ENCODE data around the gene NRXN3. TPM values are rescaled to one million over a fixed set of nuclear protein-coding genes. Genes with fewer than 3 reads are reported as not detected.

The NRXN3 gene
- total and polyA plus RNA-seq, 4 donors, result 0.07 to 1.2 (median 0.23) TPM

DNA sequence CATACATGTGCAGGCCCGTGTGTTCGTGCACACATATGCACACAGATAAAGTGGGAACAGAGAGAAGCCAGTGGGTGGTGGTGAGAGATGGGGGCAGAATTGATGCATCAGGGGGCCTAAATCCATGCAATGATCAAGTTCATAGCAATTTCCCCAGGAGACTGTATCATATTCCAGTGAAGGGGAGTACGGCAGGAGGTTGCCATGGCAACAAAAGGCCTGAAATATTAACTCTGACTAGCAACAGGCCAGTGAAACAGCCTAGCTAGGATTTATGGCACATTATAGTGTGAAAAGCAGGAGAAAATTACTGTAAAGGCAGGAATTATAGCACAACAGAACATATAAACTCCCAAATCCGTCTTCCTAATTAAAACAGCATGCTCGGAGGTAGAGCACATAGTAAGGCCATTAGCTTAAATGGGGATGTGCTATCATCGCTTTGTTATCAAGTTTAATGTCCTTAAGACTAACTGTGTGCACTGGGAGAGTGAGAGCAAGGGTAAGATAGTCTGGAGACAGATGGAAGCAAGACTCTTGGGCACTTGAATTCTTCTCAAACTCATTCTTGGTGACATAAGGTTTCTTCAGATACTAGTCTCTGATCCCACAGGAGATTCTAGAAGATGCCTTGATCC lies 1234.8 kb downstream of the NRXN3 start:
- no peaks in the 10 kb centered on the region for H3K4me1 ChIP-seq (ENCODE audit: control insufficient read depth in 4 of 4, insufficient read depth in 4 of 4, low read length in 3 of 4)
- TF ChIP-seq, protein P1, sequence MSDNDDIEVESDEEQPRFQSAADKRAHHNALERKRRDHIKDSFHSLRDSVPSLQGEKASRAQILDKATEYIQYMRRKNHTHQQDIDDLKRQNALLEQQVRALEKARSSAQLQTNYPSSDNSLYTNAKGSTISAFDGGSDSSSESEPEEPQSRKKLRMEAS (IDR thresholded peaks at IDR 0.05), result no peak
- TF ChIP-seq RAD21 (IDR thresholded peaks at IDR 0.05) (no peak), FOXA2 (IDR thresholded peaks at IDR 0.05) (no peak), FOXA1 (IDR thresholded peaks at IDR 0.05) (no peak), YY1 (IDR thresholded peaks at IDR 0.05) (no peak), RXRA (IDR thresholded peaks at IDR 0.05) (no peak), TAF1 (conservative IDR thresholded peaks at IDR 0.05) (no peak), SP1 (IDR thresholded peaks at IDR 0.05) (no peak), JUND (IDR thresholded peaks at IDR 0.05) (no peak)
- TF ChIP-seq, protein P2, sequence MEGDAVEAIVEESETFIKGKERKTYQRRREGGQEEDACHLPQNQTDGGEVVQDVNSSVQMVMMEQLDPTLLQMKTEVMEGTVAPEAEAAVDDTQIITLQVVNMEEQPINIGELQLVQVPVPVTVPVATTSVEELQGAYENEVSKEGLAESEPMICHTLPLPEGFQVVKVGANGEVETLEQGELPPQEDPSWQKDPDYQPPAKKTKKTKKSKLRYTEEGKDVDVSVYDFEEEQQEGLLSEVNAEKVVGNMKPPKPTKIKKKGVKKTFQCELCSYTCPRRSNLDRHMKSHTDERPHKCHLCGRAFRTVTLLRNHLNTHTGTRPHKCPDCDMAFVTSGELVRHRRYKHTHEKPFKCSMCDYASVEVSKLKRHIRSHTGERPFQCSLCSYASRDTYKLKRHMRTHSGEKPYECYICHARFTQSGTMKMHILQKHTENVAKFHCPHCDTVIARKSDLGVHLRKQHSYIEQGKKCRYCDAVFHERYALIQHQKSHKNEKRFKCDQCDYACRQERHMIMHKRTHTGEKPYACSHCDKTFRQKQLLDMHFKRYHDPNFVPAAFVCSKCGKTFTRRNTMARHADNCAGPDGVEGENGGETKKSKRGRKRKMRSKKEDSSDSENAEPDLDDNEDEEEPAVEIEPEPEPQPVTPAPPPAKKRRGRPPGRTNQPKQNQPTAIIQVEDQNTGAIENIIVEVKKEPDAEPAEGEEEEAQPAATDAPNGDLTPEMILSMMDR (IDR thresholded peaks at IDR 0.05; ENCODE audit: low read depth, low read length, missing input control), result no peak
- TF ChIP-seq, protein P3, sequence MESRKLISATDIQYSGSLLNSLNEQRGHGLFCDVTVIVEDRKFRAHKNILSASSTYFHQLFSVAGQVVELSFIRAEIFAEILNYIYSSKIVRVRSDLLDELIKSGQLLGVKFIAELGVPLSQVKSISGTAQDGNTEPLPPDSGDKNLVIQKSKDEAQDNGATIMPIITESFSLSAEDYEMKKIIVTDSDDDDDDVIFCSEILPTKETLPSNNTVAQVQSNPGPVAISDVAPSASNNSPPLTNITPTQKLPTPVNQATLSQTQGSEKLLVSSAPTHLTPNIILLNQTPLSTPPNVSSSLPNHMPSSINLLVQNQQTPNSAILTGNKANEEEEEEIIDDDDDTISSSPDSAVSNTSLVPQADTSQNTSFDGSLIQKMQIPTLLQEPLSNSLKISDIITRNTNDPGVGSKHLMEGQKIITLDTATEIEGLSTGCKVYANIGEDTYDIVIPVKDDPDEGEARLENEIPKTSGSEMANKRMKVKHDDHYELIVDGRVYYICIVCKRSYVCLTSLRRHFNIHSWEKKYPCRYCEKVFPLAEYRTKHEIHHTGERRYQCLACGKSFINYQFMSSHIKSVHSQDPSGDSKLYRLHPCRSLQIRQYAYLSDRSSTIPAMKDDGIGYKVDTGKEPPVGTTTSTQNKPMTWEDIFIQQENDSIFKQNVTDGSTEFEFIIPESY (IDR thresholded peaks at IDR 0.05), result no peak
- 84% methylated on average over 6 of the region's 6 CpGs for WGBS

DNA sequence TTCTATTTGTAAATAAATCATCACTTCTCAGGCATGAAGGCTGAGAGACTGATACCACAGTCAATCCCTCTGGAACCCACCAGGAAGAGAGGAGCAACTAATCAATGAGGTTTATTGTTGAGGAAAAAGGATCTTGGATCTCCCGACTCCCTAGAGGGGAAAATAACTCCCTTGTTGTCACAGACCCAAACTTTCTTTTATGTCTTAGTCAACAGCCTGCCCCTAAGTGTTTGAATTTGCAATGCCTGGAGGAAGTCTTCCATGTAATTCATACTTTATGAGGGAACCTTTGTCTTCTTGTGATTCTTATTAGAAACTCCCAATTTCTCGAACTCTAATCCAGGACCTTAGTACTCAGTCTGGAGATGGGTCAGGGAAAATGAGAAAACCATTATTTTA lies 1235.3 kb downstream of the NRXN3 start:
- Histone ChIP-seq H3K4me1 (ENCODE audit: control insufficient read depth in 4 of 4, insufficient read depth in 4 of 4, low read length in 3 of 4) (no peaks in the 10 kb centered on the region), H3K9me3 (ENCODE audit: control insufficient read depth in 4 of 4, low read length in 3 of 4) (no peaks in the 10 kb centered on the region), H3K27me3 (ENCODE audit: control insufficient read depth in 4 of 4, insufficient read depth in 4 of 4, low read length in 3 of 4) (no peaks in the 10 kb centered on the region), H3K27ac (ENCODE audit: low read depth in 1 of 2, low read length in 2 of 2) (no peak overlapping the region), H3K4me3 (ENCODE audit: low read depth in 1 of 3, low read length in 3 of 3) (no peak overlapping the region), H3K36me3 (ENCODE audit: control insufficient read depth in 4 of 4, insufficient read depth in 3 of 4, low read depth in 1 of 4, low read length in 3 of 4) (no peaks in the 10 kb centered on the region), H3K9ac (ENCODE audit: low read depth in 1 of 2, low read length in 2 of 2) (no peak overlapping the region)
- DNase-seq (ENCODE audit: low spot score), result no peak
- 69% methylated on average over 2 of the region's 2 CpGs for WGBS
- TF ChIP-seq, protein P1 (IDR thresholded peaks at IDR 0.05), result no peak
- no peak for TF ChIP-seq EGR1 (IDR thresholded peaks at IDR 0.05; ENCODE audit: low read depth in 2 of 2)
- no peak for TF ChIP-seq RAD21 (IDR thresholded peaks at IDR 0.05)
- TF ChIP-seq, protein P3 (IDR thresholded peaks at IDR 0.05), result no peak
- TF ChIP-seq, protein P2 (IDR thresholded peaks at IDR 0.05; ENCODE audit: low read depth, low read length, missing input control), result no peak
- TF ChIP-seq, protein P4, sequence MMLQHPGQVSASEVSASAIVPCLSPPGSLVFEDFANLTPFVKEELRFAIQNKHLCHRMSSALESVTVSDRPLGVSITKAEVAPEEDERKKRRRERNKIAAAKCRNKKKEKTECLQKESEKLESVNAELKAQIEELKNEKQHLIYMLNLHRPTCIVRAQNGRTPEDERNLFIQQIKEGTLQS (IDR thresholded peaks at IDR 0.05), result no peak
- no peak for TF ChIP-seq NR2F2 (IDR thresholded peaks at IDR 0.05)
- no peak for TF ChIP-seq SP1 (IDR thresholded peaks at IDR 0.05)
- TF ChIP-seq YY1 (IDR thresholded peaks at IDR 0.05), result no peak
- no peak for TF ChIP-seq GABPA (IDR thresholded peaks at IDR 0.05 in 1 of 2, conservative IDR thresholded peaks at IDR 0.05 in 1 of 2)
- no peak for TF ChIP-seq FOXA2 (IDR thresholded peaks at IDR 0.05)
- TF ChIP-seq FOXA1 (IDR thresholded peaks at IDR 0.05), result no peak
- TF ChIP-seq HNF4G (IDR thresholded peaks at IDR 0.05), result no peak
- no peak for TF ChIP-seq RXRA (IDR thresholded peaks at IDR 0.05)
- no peak for TF ChIP-seq JUND (IDR thresholded peaks at IDR 0.05)
- TF ChIP-seq, protein P5, sequence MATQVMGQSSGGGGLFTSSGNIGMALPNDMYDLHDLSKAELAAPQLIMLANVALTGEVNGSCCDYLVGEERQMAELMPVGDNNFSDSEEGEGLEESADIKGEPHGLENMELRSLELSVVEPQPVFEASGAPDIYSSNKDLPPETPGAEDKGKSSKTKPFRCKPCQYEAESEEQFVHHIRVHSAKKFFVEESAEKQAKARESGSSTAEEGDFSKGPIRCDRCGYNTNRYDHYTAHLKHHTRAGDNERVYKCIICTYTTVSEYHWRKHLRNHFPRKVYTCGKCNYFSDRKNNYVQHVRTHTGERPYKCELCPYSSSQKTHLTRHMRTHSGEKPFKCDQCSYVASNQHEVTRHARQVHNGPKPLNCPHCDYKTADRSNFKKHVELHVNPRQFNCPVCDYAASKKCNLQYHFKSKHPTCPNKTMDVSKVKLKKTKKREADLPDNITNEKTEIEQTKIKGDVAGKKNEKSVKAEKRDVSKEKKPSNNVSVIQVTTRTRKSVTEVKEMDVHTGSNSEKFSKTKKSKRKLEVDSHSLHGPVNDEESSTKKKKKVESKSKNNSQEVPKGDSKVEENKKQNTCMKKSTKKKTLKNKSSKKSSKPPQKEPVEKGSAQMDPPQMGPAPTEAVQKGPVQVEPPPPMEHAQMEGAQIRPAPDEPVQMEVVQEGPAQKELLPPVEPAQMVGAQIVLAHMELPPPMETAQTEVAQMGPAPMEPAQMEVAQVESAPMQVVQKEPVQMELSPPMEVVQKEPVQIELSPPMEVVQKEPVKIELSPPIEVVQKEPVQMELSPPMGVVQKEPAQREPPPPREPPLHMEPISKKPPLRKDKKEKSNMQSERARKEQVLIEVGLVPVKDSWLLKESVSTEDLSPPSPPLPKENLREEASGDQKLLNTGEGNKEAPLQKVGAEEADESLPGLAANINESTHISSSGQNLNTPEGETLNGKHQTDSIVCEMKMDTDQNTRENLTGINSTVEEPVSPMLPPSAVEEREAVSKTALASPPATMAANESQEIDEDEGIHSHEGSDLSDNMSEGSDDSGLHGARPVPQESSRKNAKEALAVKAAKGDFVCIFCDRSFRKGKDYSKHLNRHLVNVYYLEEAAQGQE (IDR thresholded peaks at IDR 0.05), result no peak
- no peak for TF ChIP-seq HNF4A (conservative IDR thresholded peaks at IDR 0.05)
- no peak for TF ChIP-seq TAF1 (conservative IDR thresholded peaks at IDR 0.05)

More for the DNA sequence above, 1234.8 kb downstream of the NRXN3 start:
- Histone ChIP-seq H3K4me3 (ENCODE audit: low read depth in 1 of 3, low read length in 3 of 3) (no peak overlapping the region), H3K36me3 (ENCODE audit: control insufficient read depth in 4 of 4, insufficient read depth in 3 of 4, low read depth in 1 of 4, low read length in 3 of 4) (no peaks in the 10 kb centered on the region), H3K9ac (ENCODE audit: low read depth in 1 of 2, low read length in 2 of 2) (no peak overlapping the region), H3K27me3 (ENCODE audit: control insufficient read depth in 4 of 4, insufficient read depth in 4 of 4, low read length in 3 of 4) (no peaks in the 10 kb centered on the region), H3K27ac (ENCODE audit: low read depth in 1 of 2, low read length in 2 of 2) (no peak overlapping the region), H3K9me3 (ENCODE audit: control insufficient read depth in 4 of 4, low read length in 3 of 4) (no peaks in the 10 kb centered on the region)
- DNase-seq (ENCODE audit: low spot score), result no peak
